Left lung (tissue), 14 donors: ENCODE data around the gene MTMR11. TPM values are rescaled to one million over a fixed set of nuclear protein-coding genes. Genes with fewer than 3 reads are reported as not detected.

Experiments
- ATAC-seq: fragments of 200-7000 bp; cut with Tn5 transposase; one replicate; pipeline ENCODE4 v1.9.1; 2020; ENCODE audit warnings: moderate library complexity
- DNase-seq, 4 donors: peaks; one replicate each; pipeline ENCODE4 v3.0.0-alpha.2; 2013 to 2020
- H3K27ac ChIP-seq, 2 donors: fragments of 200-600 bp; sonication (generic) in 1 of 2; one replicate each; pipeline versions ENCODE4 v1.5.0 to v1.8.0; 2020 to 2021
- H3K27me3 ChIP-seq, 2 donors: fragments of 200-600 bp; sonication (generic) in 1 of 2; one replicate each; pipeline versions ENCODE4 v1.5.0 to v1.8.0; 2020 to 2021
- H3K36me3 ChIP-seq, 2 donors: fragments of 200-600 bp; sonication (generic) in 1 of 2; one replicate each; pipeline versions ENCODE4 v1.5.0 to v1.8.0; 2020 to 2021
- H3K4me1 ChIP-seq, 2 donors: fragments of 200-600 bp; one replicate each; pipeline ENCODE4 v1.8.0; 2021
- H3K4me3 ChIP-seq, 2 donors: fragments of 200-600 bp; sonication (generic) in 1 of 2; one replicate each; pipeline versions ENCODE4 v1.5.0 to v1.8.0; 2020 to 2021; ENCODE audit warnings: mild to moderate bottlenecking in 1 of 2
- H3K9me3 ChIP-seq, 2 donors: fragments of 200-600 bp; sonication (generic) in 1 of 2; one replicate each; pipeline versions ENCODE4 v1.5.0 to v1.8.0; 2020 to 2021
- intact Hi-C, 2 donors: fragments of 100-400 bp; cut with DNase I; formaldehyde crosslinking; loops; one replicate each; pipeline versions ENCODE4 v1.11.2 to v1.14.2; 2022
- long read RNA-seq, 12 donors: library from polyadenylated mRNA in 2 of 12; unstranded in 2 of 12; transcript quantifications; one replicate each; pipeline ENCODE4 v2.0.0 and lab custom pipeline, GENCODE V29; 2019 to 2026
- polyA plus RNA-seq, 6 donors: library from polyadenylated mRNA; unstranded; fragments of 120-200 nt; gene quantifications; one replicate each; pipeline ENCODE4 v1.2.1, GENCODE V29; 2013; ENCODE audit not compliant: insufficient read length in 6 of 6
- total RNA-seq, 2 donors: library from RNA; stranded (reverse); fragmentation: NEBNext Ultra II Directional; extraction: Animal tissue kit (Norgen Biotek cat#: 25700); gene quantifications; one replicate each; pipeline ENCODE4 v1.2.1, GENCODE V29; 2021
- TF ChIP-seq, protein P1 (sequence below), 2 donors: fragments of 200-600 bp; sonication (generic) in 1 of 2; IDR thresholded peaks; one replicate each; pipeline versions ENCODE4 v1.5.0 to v1.8.0; 2021; ENCODE audit warnings: antibody characterized with exemption in 2 of 2
- donor health status: DM: no; HTN: yes; CAD: no.
- donor health status: DM: no; HTN: no; CAD: no.

The MTMR11 gene, protein sequence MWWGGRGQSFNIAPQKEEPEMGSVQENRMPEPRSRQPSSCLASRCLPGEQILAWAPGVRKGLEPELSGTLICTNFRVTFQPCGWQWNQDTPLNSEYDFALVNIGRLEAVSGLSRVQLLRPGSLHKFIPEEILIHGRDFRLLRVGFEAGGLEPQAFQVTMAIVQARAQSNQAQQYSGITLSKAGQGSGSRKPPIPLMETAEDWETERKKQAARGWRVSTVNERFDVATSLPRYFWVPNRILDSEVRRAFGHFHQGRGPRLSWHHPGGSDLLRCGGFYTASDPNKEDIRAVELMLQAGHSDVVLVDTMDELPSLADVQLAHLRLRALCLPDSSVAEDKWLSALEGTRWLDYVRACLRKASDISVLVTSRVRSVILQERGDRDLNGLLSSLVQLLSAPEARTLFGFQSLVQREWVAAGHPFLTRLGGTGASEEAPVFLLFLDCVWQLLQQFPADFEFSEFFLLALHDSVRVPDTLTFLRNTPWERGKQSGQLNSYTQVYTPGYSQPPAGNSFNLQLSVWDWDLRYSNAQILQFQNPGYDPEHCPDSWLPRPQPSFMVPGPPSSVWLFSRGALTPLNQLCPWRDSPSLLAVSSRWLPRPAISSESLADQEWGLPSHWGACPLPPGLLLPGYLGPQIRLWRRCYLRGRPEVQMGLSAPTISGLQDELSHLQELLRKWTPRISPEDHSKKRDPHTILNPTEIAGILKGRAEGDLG
- 10 to 100 TPM; 12.7 to 18.0 TPM for total RNA-seq
- polyA plus RNA-seq = 10 to 100 TPM; 24.6 to 34.2 (median 26.4) TPM
- long read RNA-seq, donor 1 = 0 reads
- long read RNA-seq, donor 2 = 0 reads
- long read RNA-seq, donor 3 = 0 reads
- long read RNA-seq, donor 4, partial matches to known transcripts = 2 of 3 reads
- long read RNA-seq, donor 4, other reads (novel, unspliced or antisense) = 0 of 3 reads
- long read RNA-seq, donor 5, partial matches to known transcripts = 0 of 1 reads
- long read RNA-seq, donor 5, other reads (novel, unspliced or antisense) = 0 of 1 reads
- long read RNA-seq, donor 6, partial matches to known transcripts = 0 of 1 reads
- long read RNA-seq, donor 6, other reads (novel, unspliced or antisense) = 0 of 1 reads
- long read RNA-seq, donor 7 = 0 reads
- long read RNA-seq, donor 8 = 0 reads
- long read RNA-seq, donor 9 = 0 reads
- long read RNA-seq, donor 10 = 0 reads
- long read RNA-seq, donor 11 = 0 reads
- long read RNA-seq, donor 12, partial matches to known transcripts = 0 of 1 reads
- long read RNA-seq, donor 12, other reads (novel, unspliced or antisense) = 0 of 1 reads

DNA sequence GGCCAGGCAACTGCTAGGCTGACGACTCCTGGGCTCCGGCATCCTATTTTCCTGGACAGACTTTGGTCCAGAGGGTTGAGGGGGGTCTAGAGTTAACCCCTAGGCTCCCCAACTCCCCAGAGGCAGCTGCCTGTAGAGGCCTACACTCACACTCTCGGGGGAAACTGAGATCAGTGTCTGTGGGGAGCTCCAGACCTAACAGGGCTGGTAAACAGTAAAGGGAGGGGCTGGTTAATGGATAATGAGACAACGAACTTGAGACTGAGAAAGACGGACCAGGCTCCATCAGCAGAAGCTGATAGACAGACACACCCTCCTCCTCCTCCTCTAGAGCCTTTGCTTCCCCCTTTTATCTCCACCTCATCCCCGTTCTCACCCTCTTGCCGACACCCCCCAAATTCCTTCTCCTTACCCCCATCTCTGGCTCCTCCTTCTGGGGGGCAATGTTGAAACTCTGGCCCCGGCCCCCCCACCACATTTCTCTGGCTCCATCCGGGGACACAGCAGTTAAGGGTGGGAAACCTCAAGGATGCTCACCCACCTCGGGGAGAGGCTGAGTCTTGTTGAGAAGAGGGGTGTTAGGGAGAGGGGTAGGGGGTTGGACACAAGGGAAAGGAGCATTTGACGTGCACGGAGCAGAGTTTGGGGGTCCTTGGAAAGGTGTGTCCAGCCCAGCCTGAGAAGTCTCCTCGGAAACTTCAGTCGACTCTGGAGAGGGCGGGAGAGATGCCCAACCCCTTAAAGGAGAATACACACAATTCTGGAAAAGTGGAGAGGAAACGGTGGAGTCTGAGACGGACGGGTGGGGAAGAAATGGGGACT is at the start of gene MTMR11:
Gene MTMR11, minus strand, starts transcription at position 710 of the 822 bp plus-strand sequence. Its CDS starts 232 bp downstream, at position 478.
- Histone ChIP-seq H3K4me1 (peaks cover 20 to 55% of the 10 kb centered on the region in 2 donors), H3K36me3 (no peaks in the 10 kb centered on the region), H3K4me3 (peak within 1 kb of the TSS; percentile 41 to 47), H3K27me3 (no peaks in the 10 kb centered on the region), H3K9me3 (no peaks in the 10 kb centered on the region), H3K27ac (peak within 1 kb of the TSS; percentile 28 to 78)
- TF ChIP-seq, protein P1, sequence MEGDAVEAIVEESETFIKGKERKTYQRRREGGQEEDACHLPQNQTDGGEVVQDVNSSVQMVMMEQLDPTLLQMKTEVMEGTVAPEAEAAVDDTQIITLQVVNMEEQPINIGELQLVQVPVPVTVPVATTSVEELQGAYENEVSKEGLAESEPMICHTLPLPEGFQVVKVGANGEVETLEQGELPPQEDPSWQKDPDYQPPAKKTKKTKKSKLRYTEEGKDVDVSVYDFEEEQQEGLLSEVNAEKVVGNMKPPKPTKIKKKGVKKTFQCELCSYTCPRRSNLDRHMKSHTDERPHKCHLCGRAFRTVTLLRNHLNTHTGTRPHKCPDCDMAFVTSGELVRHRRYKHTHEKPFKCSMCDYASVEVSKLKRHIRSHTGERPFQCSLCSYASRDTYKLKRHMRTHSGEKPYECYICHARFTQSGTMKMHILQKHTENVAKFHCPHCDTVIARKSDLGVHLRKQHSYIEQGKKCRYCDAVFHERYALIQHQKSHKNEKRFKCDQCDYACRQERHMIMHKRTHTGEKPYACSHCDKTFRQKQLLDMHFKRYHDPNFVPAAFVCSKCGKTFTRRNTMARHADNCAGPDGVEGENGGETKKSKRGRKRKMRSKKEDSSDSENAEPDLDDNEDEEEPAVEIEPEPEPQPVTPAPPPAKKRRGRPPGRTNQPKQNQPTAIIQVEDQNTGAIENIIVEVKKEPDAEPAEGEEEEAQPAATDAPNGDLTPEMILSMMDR (IDR thresholded peaks at IDR 0.05) = no peak
- intact Hi-C loops = no loop called here
- DNase-seq (peak in 1 of 4 donors; percentile 55), ATAC-seq (peak; percentile 68)

DNA sequence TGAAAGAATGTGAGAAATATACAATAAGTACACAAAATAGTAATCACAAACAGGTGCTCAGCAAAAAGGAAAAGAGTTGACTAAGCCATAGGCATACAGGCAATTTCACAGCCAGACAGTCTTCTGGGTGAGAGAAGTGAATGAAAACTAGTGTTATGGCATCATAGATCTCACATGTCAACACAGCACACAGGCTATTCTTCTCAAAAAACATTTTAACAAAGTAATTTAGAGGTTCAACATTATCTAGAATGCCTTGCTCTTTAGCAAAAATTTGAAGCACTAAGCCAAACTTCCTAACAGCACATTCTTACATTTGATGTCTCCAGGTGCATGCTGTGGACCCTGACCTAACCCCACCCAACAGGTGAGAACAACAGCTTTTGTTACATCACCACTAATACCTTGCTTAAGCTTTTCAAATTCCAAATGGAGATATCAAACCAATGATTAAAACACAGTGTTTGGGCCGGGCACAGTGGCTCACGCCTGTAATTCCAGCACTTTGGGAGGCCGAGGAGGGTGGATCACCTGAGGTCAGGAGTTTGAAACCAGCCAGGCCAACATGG is 43.4 kb upstream of the MTMR11 start:
- ATAC-seq = no peak
- H3K36me3 ChIP-seq = peaks cover 0 to 14% of the 10 kb centered on the region in 2 donors
- no peak overlapping the region for H3K27ac ChIP-seq
- intact Hi-C loops = no loop called here
- no peaks in the 10 kb centered on the region for H3K9me3 ChIP-seq
- TF ChIP-seq, protein P1 (IDR thresholded peaks at IDR 0.05) = no peak
- peaks cover 0 to 71% of the 10 kb centered on the region in 2 donors for H3K27me3 ChIP-seq
- no peak overlapping the region for H3K4me3 ChIP-seq
- no peaks in the 10 kb centered on the region for H3K4me1 ChIP-seq
- no peak for DNase-seq

DNA sequence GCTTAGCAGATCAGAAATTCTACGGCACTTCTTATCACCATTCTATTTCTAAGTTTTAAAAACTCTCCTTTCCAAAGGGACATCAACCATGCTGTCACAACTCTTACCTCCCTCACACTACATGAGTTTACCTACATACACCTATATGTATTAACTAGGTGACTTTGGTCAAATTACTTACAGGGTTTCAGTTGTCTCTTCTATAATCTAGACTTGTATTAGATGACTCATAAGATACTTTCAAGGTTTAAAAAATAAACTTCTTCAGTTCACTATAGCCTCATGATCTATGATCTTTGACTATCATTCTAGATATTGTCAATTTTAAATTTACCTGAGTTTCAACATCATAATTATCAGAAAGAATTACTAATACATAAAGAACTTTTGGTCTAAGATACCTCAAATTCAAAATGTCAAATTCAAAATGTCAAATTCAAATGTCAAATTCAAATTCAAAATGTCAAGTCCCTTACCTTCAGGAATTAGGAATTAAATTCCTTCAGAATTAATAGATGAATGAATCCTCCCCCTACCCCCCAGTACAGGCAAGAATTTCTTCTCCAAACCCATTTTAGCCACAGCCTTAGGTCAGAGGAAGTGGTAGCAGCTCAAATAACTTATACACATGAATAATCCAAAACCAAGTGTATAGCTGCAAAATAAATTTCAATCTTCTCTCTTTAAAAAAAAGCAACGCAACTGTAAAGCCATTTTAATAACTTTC is 42.7 kb upstream of the MTMR11 start:
- intact Hi-C loops = no loop called here
- TF ChIP-seq, protein P1 (IDR thresholded peaks at IDR 0.05) = no peak
- Histone ChIP-seq H3K36me3 (peaks cover 0 to 21% of the 10 kb centered on the region in 2 donors), H3K4me3 (no peak overlapping the region), H3K27ac (no peak overlapping the region), H3K27me3 (peaks cover 0 to 64% of the 10 kb centered on the region in 2 donors), H3K4me1 (no peaks in the 10 kb centered on the region), H3K9me3 (no peaks in the 10 kb centered on the region)
- DNase-seq = no peak
- ATAC-seq = no peak

DNA sequence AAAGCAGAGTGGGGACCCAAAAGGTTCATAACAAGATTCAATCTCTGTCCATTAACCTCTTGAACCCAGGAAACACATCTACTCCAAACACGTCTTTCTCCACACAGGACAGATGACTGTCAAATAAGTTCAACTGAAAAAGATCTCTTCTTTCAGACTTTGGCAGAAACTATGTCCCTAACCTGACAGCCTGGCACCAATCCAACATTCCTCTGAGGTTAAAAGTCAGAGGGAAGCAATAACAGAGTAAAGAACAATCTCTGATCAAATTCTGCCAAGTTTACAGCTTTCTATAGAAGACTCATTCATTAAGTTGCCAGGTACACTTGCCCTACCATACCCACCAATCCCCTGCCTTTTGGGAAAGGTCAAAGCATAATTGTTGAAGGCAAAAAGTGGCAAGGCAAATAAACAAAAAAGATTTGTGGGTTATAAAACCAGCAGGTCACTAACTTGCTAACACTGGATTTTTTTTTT is 41.9 kb upstream of the MTMR11 start:
- ATAC-seq (no peak), DNase-seq (no peak)
- intact Hi-C loops = no loop called here
- TF ChIP-seq, protein P1 (IDR thresholded peaks at IDR 0.05) = no peak
- peaks cover 0 to 56% of the 10 kb centered on the region in 2 donors for H3K27me3 ChIP-seq
- no peaks in the 10 kb centered on the region for H3K4me1 ChIP-seq
- H3K27ac ChIP-seq = no peak overlapping the region
- no peak overlapping the region for H3K4me3 ChIP-seq
- no peaks in the 10 kb centered on the region for H3K9me3 ChIP-seq
- H3K36me3 ChIP-seq = peaks cover 0 to 28% of the 10 kb centered on the region in 2 donors
